ENCODE measurements around the gene LCTL.
A peak's percentile ranks its signal among the peaks of the same experiment; 100 is the strongest.

Gene LCTL

GRCh38 chr15:66588971-66589370 lies 23.2 kb upstream of the LCTL start:
- no peak overlapping the region for H3K27ac ChIP-seq
- TF ChIP-seq ZFX (IDR thresholded peaks at IDR 0.05; ENCODE audit: borderline replicate concordance) = no peak

GRCh38 chr15:66588537-66588936 lies 22.7 kb upstream of the LCTL start:
- TF ChIP-seq ZFX (IDR thresholded peaks at IDR 0.05; ENCODE audit: borderline replicate concordance) = no peak
- TF ChIP-seq CTCF (IDR thresholded peaks at IDR 0.05) = peak; percentile 36; the same call in 1 of the 2 replicates
- H3K27ac ChIP-seq = no peak overlapping the region

GRCh38 chr15:66587749-66588148 lies 22.0 kb upstream of the LCTL start:
- TF ChIP-seq ZFX (IDR thresholded peaks at IDR 0.05; ENCODE audit: borderline replicate concordance) = no peak
- TF ChIP-seq CTCF (IDR thresholded peaks at IDR 0.05) = no peak
- no peak overlapping the region for H3K27ac ChIP-seq

- TF ChIP-seq CTCF (IDR thresholded peaks at IDR 0.05) (no peak), ZFX (IDR thresholded peaks at IDR 0.05; ENCODE audit: borderline replicate concordance) (no peak)
- H3K27ac ChIP-seq = no peak overlapping the region
These were observed 21.2 kb upstream of the LCTL start for GRCh38 chr15:66587020-66587419.

- TF ChIP-seq ZFX (IDR thresholded peaks at IDR 0.05; ENCODE audit: borderline replicate concordance) = no peak
- TF ChIP-seq CTCF (IDR thresholded peaks at IDR 0.05) = no peak
- no peak overlapping the region for H3K27ac ChIP-seq
These were observed 20.6 kb upstream of the LCTL start for GRCh38 chr15:66586155-66586976.

GRCh38 chr15:66581972-66582537 lies 16.3 kb upstream of the LCTL start:
- TF ChIP-seq ZFX (IDR thresholded peaks at IDR 0.05; ENCODE audit: borderline replicate concordance) (no peak), CTCF (IDR thresholded peaks at IDR 0.05) (no peak)
- no peak overlapping the region for H3K27ac ChIP-seq

- no peak for TF ChIP-seq CTCF (IDR thresholded peaks at IDR 0.05)
- TF ChIP-seq ZFX (IDR thresholded peaks at IDR 0.05; ENCODE audit: borderline replicate concordance) = no peak
- H3K27ac ChIP-seq = no peak overlapping the region
These were observed 14.8 kb upstream of the LCTL start for GRCh38 chr15:66580643-66581042.

Data from 22Rv1 (cell line).